GM19467 (cell line): ENCODE results near the gene ANKRD29.
"Not testable (repeated sequence)": the region's sequence is repeated elsewhere in the genome, so short reads cannot be mapped to it uniquely, and the experiment has no call there.

Experiments
- ATAC-seq: cut with Tn5 transposase; IDR thresholded peaks from one replicate; pipeline ENCODE4 v1.9.1; 2021; ENCODE audit warnings: mild to moderate bottlenecking, moderate library complexity; ENCODE audit not compliant: unreplicated experiment

Gene ANKRD29

DNA sequence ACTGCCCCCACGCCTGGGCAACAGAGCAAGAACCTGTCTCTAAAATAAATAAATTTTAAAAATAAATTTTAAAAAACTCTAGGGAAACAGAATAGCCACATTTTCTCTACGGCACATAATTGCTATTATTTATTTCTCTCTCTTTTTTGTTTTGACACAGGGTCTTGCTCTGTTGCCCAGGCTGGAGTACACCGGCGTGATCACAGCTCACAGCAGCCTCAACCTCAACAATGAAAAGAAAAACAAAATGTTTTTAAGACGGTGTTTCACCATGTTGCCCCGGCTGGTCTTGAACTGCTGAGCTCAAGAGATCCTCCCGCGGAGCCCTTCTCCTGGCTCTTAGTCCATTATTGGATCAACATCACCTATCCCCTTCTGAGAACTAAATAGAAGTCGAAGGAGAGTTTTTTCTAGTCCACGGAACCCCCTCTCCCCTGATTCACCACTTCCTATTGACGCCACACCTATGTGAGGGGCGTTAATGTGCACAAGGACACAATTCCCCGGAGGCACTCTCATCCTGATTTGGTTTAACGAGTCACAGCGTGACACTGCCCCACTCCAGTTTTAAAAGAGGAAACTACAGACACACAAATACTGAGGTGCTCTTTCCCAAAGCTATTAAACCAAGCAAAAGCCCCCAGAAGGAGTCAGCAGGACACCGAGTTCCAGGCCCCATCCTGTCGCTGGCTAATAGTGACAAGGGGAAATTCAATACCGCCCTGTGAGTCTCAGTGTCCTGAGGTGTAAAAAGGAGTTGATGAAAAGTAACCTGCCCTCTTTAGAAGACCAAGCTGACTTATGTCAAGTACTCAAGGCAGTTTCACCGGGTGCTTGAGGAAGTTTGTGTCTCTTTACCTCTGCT lies 77.5 kb downstream of the ANKRD29 start:
- no peak for ATAC-seq

DNA sequence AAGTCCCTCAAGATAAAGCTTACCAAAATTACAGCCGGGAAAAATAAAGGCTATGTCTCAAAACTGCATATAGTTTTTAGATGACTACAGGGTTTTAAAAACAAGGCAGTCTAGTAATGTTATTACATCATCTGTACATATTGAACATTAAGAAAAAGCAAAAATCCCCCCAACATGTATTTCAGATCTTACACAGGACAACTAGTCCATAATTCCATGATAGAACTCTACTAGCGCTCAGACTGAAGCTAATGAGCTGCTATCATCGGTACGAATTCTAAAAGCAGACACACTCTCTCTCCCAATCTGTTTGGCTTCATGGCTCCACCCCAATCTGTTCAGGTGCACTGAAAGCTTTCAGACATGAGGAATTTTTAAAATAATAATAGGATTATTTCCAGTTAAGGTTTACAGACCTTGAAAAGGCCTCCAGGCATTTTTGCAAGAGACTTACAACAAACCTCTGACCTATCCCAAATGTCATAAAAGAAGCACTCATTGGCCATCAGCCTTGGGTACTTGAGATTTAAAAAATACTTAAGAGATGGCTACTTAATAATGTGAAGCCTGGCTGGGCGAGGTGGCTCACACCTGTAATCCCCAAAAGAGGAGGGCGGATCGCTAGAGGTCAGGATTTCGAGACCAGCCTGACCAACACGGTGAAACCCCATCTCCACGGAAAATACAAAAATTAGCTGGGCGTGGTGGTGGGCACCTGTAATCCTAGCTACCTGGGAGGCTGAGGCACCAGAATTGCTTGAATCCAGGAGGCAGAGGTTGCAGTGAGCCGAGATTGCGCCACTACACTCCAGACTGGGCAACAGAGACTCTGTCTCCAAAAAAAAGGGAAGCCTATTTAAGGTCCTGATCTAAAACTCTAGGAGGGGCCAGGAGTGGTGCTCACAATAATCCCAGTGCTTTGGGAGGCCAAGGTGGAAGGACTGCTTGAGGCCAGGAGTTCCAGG lies 78.4 kb downstream of the ANKRD29 start:
- ATAC-seq: no peak

DNA sequence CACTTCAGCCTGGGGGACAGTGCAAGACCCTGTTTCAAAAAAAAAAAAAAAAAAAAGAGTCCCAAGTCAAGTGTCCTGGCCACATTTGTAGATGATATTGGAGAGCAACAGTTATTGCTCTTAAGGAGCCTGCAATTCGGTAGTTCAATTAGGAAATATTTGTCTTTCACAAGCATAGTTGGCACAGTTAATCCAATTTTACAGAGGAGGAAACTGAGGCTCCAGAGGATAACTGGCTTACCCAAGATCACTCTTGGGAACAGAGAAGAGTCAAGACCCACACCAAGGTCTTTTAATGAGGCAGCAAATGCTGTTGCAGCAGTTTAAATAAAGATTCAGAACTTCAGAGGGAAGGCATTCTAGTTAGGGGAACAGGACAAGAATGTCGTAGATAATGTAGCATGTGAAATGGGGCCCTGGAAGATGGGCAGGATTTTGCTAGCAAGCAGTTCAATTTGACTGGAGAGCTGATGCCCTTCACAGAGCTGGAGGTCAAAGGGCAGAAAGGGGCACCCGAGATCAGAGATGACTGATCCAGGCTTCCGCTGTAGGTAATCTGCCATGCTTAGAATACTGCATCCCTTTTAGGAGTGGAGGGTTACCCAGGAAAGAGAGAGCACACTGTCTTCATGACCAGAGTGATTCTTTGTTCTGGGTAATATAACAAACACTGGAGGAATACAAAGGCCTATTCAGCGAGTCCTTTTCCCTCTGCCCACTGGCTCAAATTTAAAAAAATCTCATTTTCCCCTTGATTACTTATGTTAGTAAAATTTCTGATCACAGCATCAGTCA lies 79.4 kb downstream of the ANKRD29 start:
- ATAC-seq: no peak

DNA sequence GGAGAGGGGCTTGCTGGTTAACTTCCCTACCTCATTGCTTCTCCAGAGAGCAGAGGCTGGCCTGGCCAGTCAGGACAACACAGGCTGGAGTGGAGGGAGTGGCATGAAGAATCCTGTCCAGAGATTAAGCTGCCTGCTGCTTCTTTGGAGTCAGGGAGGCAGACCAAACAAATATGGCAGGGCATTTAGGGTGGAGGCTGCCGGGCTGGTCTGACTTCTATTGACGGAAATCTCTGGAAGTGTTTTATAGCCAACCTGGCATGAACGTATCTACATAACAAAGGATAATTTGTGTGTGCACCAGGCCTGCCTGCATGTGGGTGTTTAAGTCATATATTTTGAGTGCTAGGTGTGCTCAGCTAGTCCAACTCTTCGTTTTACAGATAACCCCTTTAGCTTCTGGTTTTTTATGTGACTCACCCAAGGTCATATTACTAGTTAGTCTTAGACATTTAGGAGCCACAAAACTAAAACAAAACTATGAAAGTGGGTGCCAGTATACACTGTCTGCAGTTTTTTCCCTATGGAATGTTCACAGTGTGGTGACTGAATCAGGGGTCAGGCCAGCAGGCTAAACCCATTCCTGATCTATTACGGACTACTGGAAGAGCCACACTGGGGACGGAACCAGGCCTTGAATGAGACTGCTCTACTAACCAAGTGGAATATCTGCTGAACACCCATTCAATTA lies 81.9 kb downstream of the ANKRD29 start:
- no peak for ATAC-seq

DNA sequence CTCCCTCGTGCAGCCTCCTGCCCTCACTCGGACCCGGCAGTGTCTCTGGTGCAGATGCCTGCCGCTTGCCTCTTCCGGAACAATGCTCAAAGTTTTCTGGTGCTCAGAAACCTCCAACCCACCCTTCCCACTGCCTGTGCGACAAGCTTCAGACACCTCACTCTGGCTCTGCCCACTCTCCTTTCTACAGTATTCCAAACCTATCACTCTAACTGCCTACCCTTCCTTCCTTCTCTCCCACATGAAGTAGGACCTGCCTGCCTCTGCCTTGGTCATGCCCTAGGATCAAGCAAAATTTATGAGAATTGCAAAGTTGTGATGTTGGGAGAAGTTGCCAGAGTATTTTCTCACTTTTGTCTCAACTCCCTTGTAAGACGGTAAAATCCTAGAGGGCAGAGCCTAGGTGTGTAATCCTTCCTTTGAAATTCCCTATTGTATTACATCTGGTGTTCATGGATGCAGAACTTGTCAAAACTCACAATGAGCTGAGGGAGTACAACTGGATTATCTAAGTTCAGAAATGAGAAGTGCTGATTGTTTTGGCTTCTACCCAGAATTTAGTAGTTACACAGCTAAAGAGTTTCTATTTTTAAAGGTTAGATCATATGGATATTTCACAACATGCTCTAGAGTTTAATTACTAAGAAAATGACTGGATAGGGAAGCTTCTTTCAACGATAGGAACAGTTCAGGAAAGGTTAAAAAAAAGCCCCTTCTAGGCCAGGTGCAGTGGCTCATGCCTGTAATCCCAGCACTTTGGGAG lies 83.6 kb downstream of the ANKRD29 start:
- ATAC-seq: no peak

DNA sequence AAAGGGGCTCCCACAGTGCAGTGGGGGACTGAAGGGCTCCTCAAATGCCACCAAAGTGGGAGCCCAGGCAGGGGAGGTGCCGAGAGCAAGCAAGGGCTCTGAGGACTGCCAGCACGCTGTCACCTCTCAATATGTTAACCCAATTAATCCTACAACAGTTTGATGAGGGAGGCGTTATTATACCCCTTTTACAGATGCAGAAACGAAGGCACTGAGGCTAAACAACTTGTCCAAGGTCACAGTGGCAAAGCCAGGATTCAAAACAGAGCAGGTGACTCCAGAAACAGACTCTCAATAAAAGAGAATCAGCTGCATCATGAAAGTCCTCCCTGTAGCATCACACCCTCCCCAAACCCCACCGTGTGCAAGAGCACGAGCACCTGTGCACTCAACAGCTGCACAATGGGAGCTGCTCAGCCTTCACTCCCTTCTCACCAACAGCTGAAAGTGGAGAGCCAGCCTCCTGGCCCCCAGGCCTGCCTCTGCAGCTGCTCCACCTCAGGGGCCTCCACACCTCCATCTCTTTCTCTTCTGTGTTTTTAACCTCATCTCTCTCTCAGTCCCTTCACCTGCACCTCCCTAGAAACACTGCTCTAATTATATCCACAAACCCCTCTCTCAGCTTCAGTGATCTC lies 84.5 kb downstream of the ANKRD29 start:
- ATAC-seq: no peak

DNA sequence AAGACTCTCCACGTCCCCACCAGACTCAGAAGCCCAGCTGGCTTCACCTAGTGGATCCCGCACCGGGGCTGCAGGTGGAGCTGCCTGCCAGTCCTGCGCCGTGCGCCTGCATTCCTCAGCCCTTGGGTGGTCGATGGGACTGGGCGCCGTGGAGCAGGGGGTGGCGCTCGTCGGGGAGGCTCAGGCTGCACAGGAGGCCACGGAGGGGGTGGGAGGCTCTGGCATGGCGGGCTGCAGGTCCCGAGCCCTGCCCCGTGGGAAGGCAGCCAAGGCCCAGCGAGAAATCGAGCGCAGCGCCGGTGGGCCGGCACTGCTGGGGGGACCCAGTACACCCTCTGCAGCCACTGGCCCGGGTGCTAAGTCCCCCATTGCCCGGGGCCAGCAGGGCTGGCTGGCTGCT lies 85.2 kb downstream of the ANKRD29 start:
- not testable (repeated sequence) for ATAC-seq

DNA sequence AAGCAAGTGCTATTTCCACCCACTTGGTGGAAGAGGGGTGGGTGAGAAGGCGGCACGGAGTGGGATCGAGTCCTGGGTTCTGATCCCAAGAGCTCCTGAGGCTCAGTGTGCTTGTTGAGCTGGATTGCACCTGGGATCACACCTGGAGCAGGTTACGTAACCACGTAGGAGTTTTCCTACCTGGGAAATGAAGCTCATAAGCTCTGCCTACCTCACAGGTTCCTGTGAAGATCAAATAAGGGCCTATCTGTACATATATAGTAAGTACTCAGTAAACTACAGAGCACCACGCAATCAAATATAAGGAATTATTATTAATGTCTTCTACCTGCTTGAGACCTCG lies 87.4 kb downstream of the ANKRD29 start:
- ATAC-seq: no peak

DNA sequence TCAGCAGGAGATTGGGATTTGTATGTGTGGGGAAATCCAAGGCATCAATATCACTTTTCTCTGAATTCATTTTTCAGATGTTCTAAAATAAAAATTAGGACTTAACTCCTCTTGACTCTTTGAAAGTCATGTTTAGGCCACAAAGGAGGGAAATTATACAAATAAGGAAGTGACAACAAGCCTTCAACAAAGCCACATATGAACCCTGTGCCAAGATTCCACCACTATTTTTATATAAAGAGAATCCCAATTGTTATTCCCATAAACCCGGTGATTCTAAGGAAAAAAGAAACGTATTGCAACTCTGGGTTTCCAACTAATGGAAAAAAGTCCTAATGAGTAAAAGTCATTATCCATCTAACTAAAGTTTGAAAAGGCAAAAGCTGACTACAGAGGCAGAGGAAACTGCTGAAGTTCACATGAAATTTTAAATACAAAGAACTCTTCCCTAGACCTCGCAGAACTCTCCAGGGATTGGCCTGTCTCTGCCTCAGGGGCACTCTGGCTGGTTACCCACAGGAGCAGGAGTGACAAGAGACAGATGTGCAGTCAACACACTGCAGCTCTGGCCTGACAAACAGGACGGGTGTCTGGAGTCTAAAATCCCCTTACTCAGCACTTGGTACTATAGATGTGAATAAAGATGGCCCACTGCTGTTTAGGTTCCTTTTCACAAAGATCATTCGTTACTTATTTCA lies 88.0 kb downstream of the ANKRD29 start:
- ATAC-seq: no peak

DNA sequence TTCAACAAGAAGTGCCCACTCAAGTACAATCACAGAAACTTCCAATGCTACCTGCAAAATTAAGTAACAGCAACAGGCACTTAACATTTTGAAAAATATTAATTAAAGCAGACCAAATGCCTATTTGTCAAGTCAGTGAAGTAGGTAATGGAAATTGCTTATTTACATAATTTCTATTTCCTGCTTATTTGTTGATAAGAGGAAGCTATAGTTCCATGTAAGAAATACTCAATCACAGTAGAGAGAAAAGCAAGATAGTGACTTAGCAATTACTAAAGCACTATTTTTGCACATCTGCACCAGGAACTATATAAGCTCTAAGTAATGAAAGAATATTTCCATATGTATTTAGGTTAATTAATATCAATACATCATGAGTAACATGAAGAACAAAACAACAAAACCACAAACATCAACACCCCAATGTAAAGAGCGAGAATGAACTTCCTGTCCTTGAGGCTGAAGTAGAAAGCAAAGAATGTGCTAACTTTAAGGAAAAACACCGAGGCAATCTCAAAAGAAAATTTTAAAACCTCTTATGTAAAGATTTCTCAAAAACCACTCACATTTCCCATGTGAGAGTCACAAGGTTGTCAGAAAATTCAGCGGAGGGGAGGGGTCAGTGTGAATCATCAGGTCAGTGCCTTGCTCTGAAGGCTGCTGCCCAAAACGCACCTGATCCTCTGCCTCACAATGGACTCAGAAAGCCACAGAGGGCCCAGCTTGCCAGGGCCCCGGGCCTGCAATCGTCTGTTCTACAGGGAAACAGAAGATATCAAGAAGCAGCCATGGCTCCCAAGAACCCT lies 88.9 kb downstream of the ANKRD29 start:
- ATAC-seq: no peak

DNA sequence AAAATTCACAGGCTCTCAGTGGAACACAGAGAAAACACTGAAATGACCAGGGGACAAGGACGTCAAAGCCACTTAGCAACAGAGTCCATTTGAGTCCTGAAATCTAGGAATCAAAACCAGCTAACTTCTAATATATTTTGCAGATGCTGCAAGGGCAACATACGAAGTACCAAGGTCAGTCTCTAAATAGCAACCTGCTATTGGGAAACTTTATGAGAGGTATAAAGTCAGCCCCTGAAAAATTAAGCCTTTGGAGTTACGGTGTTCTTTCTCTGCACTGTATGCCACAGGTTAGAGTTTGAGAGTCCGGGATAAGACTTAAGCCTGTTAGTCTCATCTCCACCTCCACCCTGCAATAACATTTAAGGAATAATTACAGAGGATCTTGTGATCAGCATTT lies 89.7 kb downstream of the ANKRD29 start:
- no peak for ATAC-seq

DNA sequence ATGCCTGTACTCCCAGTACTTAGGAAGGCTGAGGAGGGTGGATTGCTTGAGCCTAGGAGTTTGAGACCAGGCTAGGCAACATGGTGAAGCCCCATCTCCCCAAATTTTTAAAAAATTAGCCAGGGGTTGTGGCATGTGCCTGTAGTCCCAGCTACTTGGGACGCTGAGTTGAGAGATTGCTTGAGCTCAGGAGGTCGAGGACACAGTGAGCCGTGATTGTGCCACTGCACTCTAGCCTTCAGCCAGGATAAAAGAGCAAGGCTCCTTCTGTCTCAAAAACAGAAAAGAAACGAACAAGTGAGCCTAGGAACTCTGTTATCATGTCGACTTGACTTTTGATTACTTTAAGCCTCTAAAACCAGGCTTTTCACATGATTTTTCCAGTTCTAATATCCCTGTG lies 90.1 kb downstream of the ANKRD29 start:
- ATAC-seq: no peak

DNA sequence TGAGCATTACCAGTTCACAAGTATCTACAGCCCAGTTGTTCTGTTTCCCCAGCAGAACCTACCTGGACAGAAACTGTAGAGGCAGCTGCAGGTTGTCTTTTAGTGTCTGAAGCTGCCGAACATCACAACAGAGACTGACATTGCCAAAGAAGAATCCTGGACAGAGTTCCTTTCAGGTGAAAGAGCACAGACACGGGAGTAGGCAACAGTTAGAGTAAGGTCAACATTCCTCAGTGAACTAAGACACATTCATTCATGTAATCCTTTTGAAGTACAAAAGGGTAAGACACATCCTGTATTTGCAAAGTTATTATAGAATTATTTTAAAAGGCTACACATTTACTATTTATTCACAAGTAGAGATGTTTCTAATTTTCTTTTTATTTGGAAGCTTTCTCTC lies 90.7 kb downstream of the ANKRD29 start:
- ATAC-seq: no peak

DNA sequence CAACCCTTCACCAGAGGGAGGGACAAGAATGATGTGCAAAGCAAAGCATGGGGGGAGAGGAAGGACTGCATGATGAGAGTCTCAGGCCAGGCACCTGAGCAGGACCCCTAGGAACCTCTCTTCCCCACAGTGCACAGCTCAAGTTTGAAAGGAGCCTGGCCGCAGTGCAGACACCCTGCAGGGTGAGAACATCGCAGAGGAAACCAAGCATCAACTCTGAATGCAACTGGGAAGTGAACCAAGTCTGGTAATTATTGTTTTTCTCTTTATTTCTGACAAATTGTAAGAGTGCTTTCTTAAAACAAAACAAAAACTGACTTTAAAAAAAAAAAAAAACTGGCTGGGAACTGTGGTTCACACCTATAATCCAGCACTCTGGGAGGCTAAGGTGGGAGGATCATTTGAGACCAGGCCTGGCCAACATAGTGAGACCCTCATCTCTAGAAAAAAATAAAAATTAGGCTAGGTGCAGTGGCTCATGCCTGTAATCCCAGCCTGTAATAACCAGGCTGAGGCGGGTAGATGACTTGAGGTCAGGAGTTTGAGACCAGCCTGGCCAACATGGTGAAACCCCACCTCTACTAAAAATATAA lies 91.7 kb downstream of the ANKRD29 start:
- ATAC-seq: no peak

DNA sequence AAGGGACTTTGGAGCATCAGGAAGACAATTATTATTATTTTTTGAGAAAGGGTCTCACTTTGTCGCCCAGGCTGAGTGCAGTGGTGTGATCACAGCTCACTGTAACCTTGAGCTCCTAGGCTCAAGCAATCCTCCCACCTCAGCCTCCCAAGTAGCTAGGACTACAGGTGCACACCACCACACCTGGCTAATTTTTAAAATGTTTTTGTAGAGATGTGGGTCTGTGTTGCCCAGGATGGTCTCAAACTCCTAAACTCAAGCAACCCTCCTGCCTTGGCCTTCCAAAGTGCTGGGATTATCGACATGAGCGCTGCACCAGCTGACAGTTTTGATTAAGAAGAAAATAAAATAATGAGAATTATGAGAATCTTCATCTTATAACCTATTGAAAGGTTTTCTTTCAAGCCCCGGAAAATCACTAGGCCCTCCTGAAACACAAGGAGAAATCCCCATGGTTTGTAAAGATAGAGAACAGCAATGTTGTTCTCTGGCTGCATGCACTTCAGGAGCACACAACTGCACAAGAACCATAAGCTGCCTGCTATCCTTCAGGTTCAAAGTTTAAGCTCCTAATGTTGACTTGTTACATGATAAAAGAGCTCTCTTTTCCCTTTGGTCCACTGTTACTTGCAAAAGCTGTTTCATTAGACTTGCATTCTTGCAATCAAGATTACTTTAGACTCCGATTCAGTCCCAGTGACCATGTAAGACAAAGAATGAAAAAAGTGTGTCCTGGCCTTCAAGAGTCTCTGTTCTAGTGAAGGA lies 93.2 kb downstream of the ANKRD29 start:
- ATAC-seq: no peak

DNA sequence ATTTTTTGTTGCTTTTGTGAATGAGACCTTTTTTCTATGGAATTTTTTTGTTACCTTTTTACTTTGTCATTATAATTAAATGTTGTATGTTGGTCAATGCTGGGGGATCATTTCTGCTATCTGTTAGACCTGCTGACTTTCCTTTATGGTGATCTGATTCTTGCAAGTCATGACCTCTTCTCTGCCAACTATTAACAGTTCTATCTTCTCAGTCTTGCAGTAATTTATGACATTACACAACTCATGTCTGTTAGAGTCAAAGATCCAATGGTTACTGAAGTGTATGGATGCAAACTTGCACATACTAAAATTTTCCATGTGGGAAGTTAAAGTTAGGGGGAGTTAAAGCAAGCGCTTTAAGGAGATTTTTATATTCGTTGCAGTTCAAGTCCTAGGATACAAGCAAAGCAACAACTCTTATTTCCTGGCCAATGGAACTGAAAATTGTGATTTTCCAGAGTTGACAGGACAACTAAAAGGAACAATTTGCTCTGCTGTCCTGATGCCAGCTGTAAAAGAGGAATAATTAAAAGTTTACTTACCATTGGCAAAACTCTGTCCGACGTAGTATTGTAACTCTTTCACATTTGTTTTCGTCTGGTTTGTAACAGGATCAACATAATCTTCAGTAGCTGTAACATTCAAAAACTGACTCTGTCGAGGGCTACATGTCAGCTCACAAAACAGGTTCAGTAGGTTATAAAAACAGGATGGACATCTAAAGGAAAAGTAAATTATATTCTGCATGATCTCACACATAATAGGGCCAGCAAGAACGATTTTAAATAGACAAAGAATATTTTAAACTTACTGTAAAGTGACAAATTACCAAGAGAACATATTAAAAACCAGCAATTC lies 94.2 kb downstream of the ANKRD29 start:
- ATAC-seq: no peak
